ENCODE results near the gene PXDC1. TPM values are rescaled to one million over a fixed set of nuclear protein-coding genes. Genes with fewer than 3 reads are reported as not detected.

The PXDC1 gene
- total RNA-seq, 4 donors from 2014 or later = 58.4 to 103 (median 72.4) TPM

DNA sequence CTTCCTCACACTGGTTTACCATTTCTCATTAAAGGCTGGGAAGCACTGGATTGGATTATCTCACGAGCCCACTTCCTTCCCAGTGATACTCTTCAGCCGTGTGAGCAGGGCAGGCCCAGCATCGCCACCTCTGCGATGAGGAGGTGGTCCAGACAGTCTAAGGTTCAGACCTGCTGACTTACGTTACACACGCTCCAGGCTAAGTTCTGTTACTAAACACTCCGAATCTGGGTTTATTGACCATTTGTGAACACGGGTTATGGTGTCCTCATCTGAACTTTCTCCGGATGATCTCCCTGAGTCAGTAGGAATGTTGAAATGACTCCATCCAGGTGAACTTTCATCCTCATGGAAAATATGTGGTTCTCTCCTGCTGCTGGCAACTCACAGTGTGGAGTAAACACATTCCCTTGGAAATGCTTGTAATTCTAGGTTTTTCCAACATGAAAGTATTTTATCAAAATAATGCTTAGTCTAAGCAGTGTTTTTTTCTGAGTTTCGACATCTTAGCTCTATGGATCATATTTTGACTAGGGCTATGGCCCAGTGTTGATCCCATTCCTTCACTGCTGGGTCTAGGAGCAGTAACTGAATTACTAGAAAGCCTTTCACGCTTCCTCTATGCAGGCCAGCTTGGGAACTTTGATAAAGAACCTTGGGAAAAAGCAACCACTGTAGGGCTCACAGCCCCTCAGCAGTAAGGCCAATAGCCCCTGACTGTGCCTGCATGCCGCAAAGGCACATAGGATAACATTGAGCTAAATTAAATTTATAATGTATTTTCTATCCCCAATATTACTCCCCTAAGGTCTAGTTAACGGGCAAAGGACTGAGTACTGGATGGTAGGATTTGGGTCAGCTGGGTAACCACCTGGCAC, 37.7 kb upstream of the PXDC1 start:
- H3K4me3 ChIP-seq (ENCODE audit: low read depth, poor library complexity, severe bottlenecking) = no peak overlapping the region
- no peak for DNase-seq (ENCODE audit: low spot score in 2 of 2)
- 90 to 92% methylated on average over 13 of the region's 13 CpGs for WGBS, 2 donors
- TF ChIP-seq POLR2A (IDR thresholded peaks at IDR 0.05) (no peak), CTCF (IDR thresholded peaks at IDR 0.05) (peak in 1 of 3 donors; percentile 53)
- intact Hi-C loops (cut with DNase I; ENCODE audit: low total_unique reads) = no loop called here

DNA sequence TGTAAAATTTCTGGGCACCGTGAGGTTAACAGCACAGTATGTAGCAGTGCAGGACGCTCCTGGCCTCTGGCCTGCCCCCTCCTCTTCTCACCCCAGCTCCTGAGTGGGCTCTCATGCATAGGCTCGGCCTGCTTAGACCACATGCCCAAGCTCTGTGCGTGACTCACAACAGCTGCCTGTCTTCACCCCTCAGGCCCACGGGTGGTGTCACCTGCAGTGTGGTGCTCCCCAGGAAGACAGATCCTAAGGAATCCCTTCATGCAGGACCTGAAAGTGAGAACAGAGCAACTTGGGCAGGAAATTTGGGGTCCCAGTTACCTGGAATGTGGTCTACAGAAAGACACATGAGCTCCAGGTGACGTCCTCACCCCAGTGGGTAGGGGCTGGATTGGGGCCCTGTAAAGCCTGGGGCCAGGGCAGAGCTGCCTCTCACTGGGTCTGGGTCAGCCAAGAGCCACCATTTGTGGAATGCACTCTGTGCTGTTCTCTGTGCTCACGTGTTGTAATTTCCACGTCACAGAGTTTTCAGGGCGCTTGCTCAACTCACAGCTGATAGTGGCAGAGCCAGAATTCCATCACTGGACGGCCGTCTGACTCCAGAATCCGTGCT, 37.0 kb upstream of the PXDC1 start:
- no peak for TF ChIP-seq CTCF (IDR thresholded peaks at IDR 0.05)
- no peak for TF ChIP-seq POLR2A (IDR thresholded peaks at IDR 0.05)
- no peak overlapping the region for H3K4me3 ChIP-seq (ENCODE audit: low read depth, poor library complexity, severe bottlenecking)
- DNase-seq (ENCODE audit: low spot score in 2 of 2) = peak in 1 of 2 donors; percentile 64
- WGBS, 2 donors = 77 to 83% methylated on average over 10 to 12 of the region's 12 CpGs
- intact Hi-C loops (cut with DNase I; ENCODE audit: low total_unique reads) = no loop called here

DNA sequence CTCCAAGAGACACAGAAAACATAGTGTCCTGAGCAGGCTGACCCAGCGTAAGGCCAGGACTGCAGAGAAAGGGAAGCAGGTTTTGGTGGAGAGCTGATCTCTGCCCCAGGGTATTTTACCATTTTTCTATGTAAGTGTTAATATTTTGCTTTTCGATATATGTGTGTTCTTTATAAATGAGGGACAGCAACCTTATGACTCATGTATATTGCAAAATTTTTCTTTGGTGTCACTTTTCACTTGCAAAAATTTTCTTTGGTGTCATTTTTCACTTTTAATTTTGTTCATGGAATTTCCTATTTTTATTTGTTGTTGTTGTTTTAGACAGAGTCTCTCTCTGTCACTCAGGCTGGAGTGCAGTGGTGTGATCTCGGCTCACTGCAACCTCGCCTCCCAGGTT, 34.6 kb upstream of the PXDC1 start:
- TF ChIP-seq POLR2A (IDR thresholded peaks at IDR 0.05) (no peak), CTCF (IDR thresholded peaks at IDR 0.05) (no peak)
- intact Hi-C loops (cut with DNase I; ENCODE audit: low total_unique reads) = no loop called here
- 83 to 86% methylated on average over 4 of the region's 4 CpGs for WGBS, 2 donors
- DNase-seq (ENCODE audit: low spot score in 2 of 2) = no peak
- H3K4me3 ChIP-seq (ENCODE audit: low read depth, poor library complexity, severe bottlenecking) = no peak overlapping the region

DNA sequence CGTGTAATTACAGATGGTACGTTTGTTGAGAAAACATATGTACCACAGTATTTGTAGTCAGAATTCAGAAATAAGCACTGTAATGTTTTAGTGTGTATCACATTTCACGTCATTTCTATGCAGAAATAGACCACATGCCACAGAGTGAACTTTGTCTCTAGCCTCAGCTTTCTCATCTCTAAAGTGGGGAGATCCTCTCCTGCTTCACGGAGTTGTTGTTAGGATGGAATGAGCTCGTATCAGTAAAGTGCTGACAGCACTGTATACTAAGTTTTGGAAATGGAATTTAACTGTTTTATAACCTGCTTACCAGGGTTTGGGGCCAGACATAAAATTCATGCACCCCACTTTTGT, 34.2 kb upstream of the PXDC1 start:
- intact Hi-C loops (cut with DNase I; ENCODE audit: low total_unique reads) = no loop called here
- 81 to 82% methylated on average over 5 of the region's 5 CpGs for WGBS, 2 donors

More for the DNA sequence above, 34.2 kb upstream of the PXDC1 start:
- no peak for TF ChIP-seq CTCF (IDR thresholded peaks at IDR 0.05)
- no peak for TF ChIP-seq POLR2A (IDR thresholded peaks at IDR 0.05)
- H3K4me3 ChIP-seq (ENCODE audit: low read depth, poor library complexity, severe bottlenecking) = no peak overlapping the region
- DNase-seq (ENCODE audit: low spot score in 2 of 2) = peak in 1 of 2 donors; percentile 21

All from lower leg skin (tissue), 4 donors.